ENCODE measurements around the gene UHRF1. TPM values are rescaled to one million over a fixed set of nuclear protein-coding genes. Genes with fewer than 3 reads are reported as not detected.

Gene UHRF1
- total RNA-seq, 4 donors from 2014 or later, result 0.57 to 1.3 (median 1.0) TPM

GRCh38 chr19:4891066-4891465 is 18.2 kb upstream of the UHRF1 start:
- no peak for TF ChIP-seq CTCF (IDR thresholded peaks at IDR 0.05; ENCODE audit: low read depth)

DNA sequence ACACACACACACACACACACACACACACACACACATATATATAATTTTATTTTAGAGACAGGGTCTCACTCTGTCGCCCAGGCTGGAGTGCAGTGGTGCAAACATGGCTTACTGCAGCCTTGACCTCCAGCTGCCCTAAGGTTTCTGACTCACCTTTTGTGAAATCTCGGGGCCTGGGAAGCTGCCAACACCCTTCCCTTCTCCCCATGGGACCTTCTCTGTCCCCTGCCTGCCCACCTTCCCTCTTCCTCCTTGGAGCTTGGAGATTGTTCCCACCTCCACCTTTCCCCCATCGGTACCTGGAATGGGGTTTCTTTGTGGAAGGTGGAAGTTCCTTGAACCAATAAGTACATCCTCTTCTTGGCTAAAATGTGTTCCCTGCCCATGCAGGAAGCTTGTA is 12.9 kb upstream of the UHRF1 start:
- no peak for TF ChIP-seq CTCF (IDR thresholded peaks at IDR 0.05; ENCODE audit: low read depth)

DNA sequence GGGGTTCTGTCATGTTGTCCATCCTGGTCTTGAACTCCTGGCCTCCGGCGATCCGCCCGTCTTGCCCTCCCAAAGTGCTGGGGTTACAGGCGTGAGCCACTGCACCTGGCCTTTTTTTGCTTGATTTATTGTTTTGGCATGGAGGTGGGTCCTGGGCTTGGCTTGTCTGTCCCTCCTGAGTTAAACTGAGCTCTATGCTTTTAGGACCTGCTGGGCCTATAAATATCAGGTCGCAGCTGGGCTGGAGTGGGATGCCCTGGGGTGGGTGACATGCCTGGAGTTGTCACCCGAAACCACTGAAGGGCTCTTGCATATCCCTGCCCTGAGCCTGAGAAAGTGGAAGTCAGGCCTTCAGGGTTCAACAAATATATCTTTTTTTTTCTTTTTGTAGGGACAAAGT is 12.2 kb upstream of the UHRF1 start:
- no peak for TF ChIP-seq CTCF (IDR thresholded peaks at IDR 0.05; ENCODE audit: low read depth)

- TF ChIP-seq CTCF (IDR thresholded peaks at IDR 0.05; ENCODE audit: low read depth), result no peak
These were observed 6.5 kb upstream of the UHRF1 start, which contains the start of gene ARRDC5 for GRCh38 chr19:4902796-4903195. Gene ARRDC5, minus strand, starts transcription at chr19:4902896. Its CDS starts 71 bp downstream, at chr19:4902825.

- no peak for TF ChIP-seq CTCF (IDR thresholded peaks at IDR 0.05; ENCODE audit: low read depth)
These were observed 4.8 kb upstream of the UHRF1 start for GRCh38 chr19:4904481-4904880.

GRCh38 chr19:4906963-4907362 is 2.3 kb upstream of the UHRF1 start:
- TF ChIP-seq CTCF (IDR thresholded peaks at IDR 0.05; ENCODE audit: low read depth), result no peak

DNA sequence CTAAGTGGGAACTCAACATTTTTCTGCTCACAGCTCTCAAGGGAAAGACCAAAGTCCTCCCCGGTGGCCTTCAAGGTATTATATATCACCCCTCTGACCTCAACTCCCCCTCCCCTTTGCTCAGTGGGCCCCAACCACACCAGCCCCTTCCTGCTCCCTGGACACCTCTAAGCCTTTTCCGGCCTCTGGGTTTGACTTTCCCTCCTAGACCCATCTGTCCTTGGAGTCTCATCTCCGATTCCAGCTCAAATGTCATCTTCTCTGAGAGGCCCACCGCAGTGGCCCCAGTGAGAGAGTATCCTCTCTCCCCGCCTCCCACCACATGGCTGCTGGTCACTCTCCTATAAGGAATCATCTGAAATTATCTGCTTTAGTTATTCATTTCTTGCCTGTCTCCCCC is 941 bp upstream of the UHRF1 start:
- no peak for TF ChIP-seq CTCF (IDR thresholded peaks at IDR 0.05; ENCODE audit: low read depth)
